Type B pancreatic cell (in vitro differentiated cells): ENCODE data around the gene KDM6A. TPM values are rescaled to one million over a fixed set of nuclear protein-coding genes. Genes with fewer than 3 reads are reported as not detected.
A peak's percentile ranks its signal among the peaks of the same experiment; 100 is the strongest.

Experiments used
- DNase-seq: peaks from one replicate; pipeline ENCODE4 v3.0.0; 2021; ENCODE audit warnings: mixed read lengths; ENCODE audit not compliant: unreplicated experiment; ENCODE audit errors: extremely low spot score
- H3K27ac Mint-ChIP-seq: 2 replicates; pipeline ENCODE4 v1.8.0; 2021; ENCODE audit warnings: mild to moderate bottlenecking, mixed read lengths
- H3K27me3 Mint-ChIP-seq: 2 replicates; pipeline ENCODE4 v1.8.0; 2021; ENCODE audit warnings: mixed read lengths
- H3K36me3 Mint-ChIP-seq: 2 replicates; pipeline ENCODE4 v1.8.0; 2021; ENCODE audit warnings: mixed read lengths
- H3K4me1 Mint-ChIP-seq: one replicate; pipeline ENCODE4 v1.8.0; 2021; ENCODE audit warnings: mixed read lengths; ENCODE audit not compliant: unreplicated experiment
- H3K4me3 Mint-ChIP-seq: 2 replicates; pipeline ENCODE4 v1.8.0; 2021; ENCODE audit warnings: mild to moderate bottlenecking, mixed read lengths
- H3K9me3 Mint-ChIP-seq: 2 replicates; pipeline ENCODE4 v1.8.0; 2021; ENCODE audit warnings: mixed read lengths
- total RNA-seq: library from RNA; stranded (reverse); gene quantifications from 2 replicates; pipeline ENCODE4 v1.2.1, GENCODE V29; 2021; ENCODE audit warnings: low replicate concordance
- TF ChIP-seq, protein P1 (sequence below): fragments of 200-600 bp; sonication (generic); conservative IDR thresholded peaks from 2 replicates; pipeline ENCODE4 v1.5.0; 2021; ENCODE audit warnings: antibody characterized with exemption, mild to moderate bottlenecking

KDM6A gene
- total RNA-seq, 1 donor from 2014 or later, result 38.1 TPM

DNA sequence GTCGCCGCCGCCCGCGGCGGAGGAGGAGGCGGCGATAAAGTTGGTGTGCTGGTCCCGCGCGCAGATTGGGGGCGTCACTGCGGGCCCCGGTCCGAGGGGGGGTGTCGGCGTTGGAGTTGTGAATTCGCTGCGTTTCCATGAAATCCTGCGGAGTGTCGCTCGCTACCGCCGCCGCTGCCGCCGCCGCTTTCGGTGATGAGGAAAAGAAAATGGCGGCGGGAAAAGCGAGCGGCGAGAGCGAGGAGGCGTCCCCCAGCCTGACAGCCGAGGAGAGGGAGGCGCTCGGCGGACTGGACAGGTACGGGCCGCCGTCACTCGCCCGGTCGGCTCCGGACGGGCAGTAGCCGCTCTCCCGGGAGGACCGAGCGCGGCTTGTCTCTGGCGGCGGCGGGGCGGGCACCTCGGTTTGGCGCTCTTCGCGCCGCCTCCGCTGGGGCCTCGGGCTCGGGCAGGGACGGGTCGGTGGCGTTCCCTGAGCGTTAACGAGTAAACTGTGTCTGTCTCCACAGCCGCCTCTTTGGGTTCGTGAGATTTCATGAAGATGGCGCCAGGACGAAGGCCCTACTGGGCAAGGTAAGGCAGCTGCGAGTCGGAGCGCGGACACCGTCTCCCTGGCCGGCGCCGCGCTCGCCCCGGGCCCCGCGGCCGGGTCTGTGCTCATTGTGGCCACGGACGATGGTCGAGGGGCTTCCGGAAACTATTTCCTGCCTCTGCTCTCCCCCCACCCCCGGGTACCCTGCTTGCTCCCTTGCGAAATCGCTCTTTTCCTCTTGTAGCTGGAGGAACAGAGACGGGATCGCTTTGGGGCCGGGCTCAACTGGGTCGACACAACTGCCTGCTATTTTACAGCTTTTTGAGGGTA is 658 bp downstream of the KDM6A start:
- H3K4me1 Mint-ChIP-seq, result no peaks in the 10 kb centered on the region
- no peaks in the 10 kb centered on the region for H3K36me3 Mint-ChIP-seq
- peak; percentile 70 for DNase-seq
- TF ChIP-seq, protein P1, sequence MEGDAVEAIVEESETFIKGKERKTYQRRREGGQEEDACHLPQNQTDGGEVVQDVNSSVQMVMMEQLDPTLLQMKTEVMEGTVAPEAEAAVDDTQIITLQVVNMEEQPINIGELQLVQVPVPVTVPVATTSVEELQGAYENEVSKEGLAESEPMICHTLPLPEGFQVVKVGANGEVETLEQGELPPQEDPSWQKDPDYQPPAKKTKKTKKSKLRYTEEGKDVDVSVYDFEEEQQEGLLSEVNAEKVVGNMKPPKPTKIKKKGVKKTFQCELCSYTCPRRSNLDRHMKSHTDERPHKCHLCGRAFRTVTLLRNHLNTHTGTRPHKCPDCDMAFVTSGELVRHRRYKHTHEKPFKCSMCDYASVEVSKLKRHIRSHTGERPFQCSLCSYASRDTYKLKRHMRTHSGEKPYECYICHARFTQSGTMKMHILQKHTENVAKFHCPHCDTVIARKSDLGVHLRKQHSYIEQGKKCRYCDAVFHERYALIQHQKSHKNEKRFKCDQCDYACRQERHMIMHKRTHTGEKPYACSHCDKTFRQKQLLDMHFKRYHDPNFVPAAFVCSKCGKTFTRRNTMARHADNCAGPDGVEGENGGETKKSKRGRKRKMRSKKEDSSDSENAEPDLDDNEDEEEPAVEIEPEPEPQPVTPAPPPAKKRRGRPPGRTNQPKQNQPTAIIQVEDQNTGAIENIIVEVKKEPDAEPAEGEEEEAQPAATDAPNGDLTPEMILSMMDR, result no peak
- H3K9me3 Mint-ChIP-seq, result no peaks in the 10 kb centered on the region
- H3K27me3 Mint-ChIP-seq, result no peaks in the 10 kb centered on the region
- peak overlapping the region; percentile 97 for H3K4me3 Mint-ChIP-seq
- H3K27ac Mint-ChIP-seq, result peak overlapping the region; percentile 96

DNA sequence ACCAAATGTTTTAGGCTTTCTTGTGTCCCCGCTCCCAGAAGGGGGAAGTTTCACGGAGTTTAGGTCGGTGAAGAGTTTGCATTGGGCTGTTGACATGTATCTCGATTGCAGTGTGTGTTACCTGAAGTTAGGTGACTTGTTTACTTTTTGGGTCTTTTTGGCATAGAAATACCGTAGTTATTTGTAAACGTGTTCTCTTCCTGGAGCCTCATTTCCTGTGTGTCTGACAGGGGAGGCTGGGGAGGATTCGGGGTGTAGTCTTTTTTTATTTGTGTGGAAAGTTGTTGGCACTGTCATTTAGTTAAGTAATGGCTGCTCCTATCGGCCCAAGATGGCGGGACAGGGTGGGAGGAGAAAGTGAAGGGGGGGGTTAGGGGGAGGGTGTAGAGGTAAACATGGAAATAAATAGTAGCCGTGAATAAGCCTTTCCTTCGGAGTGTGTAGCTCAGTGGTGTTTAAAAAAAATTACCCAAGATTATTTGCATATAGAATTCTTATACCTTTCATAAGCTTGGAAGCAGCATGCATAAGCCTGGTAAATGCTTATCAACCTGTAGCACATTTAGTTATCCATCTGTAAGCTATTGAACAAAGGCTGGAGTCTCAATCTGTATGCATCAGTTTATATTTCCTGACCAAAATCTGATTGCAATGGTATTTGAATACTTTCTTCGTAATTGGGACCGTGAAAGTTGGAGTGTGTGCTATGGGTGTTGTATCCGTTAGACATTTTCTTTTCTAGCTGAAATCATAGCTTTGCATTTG is 1.6 kb downstream of the KDM6A start:
- Mint-ChIP-seq H3K4me1 (no peaks in the 10 kb centered on the region), H3K9me3 (no peaks in the 10 kb centered on the region), H3K27ac (peak overlapping the region; percentile 96), H3K36me3 (no peaks in the 10 kb centered on the region), H3K27me3 (no peaks in the 10 kb centered on the region), H3K4me3 (peak overlapping the region; percentile 97)
- DNase-seq, result no peak
- TF ChIP-seq, protein P1, result no peak

DNA sequence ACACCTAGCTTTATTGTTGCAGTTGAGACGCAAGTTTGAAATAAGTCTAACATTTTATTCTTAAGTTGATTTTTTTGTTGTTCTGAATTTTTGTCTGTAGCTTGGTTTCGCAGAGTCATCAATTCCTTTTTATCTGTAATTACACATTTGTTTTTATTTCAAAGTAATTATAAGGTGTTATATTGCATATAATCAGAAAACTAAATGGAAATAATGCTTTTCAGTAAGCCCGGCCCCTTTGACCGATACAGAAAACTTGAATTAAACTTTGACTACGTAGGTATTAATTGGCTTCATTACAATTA is 2.1 kb downstream of the KDM6A start:
- DNase-seq, result no peak
- H3K4me3 Mint-ChIP-seq, result peak overlapping the region; percentile 97
- H3K4me1 Mint-ChIP-seq, result no peaks in the 10 kb centered on the region
- H3K27me3 Mint-ChIP-seq, result no peaks in the 10 kb centered on the region
- peak overlapping the region; percentile 96 for H3K27ac Mint-ChIP-seq
- TF ChIP-seq, protein P1, result no peak
- H3K36me3 Mint-ChIP-seq, result no peaks in the 10 kb centered on the region
- H3K9me3 Mint-ChIP-seq, result no peaks in the 10 kb centered on the region

DNA sequence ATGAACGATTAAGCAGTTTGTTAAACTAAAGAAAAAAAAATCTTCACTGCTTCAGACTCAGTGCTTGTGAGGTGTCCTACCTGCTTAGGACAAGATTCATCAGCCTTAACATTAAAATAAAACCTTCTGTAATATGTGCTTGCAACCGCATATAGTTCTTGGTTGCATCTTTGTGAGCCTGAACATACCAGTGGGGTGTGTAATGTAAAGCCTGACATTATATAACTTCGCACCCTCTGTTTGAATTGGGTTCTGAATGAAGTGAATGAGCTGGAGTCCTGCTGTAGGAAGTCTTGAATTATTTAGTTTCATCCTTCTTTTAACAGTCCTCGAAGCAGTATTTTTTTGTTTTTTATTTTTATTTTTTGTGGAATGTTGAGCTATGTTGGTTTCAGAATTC is 3.1 kb downstream of the KDM6A start:
- Mint-ChIP-seq H3K36me3 (no peaks in the 10 kb centered on the region), H3K27ac (peak overlapping the region; percentile 53), H3K27me3 (no peaks in the 10 kb centered on the region), H3K9me3 (no peaks in the 10 kb centered on the region), H3K4me3 (peak overlapping the region; percentile 80), H3K4me1 (no peaks in the 10 kb centered on the region)
- no peak for DNase-seq
- TF ChIP-seq, protein P1, result no peak

DNA sequence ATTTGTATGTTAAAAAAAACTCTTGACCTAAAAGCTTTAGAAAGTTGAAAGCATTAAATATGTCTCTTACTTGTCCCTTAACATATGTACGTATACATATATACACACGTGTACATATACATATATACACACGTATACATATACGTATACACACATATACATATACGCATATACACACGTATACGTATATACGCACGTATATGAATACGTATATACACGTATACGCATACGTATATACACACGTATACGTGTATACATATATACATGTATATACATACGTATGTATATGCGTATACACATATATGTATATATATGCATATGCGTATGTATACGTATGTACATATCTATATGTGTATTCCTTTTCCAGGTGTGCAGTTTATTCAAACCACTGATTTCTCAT is 3.8 kb downstream of the KDM6A start:
- no peak for DNase-seq
- Mint-ChIP-seq H3K4me1 (no peaks in the 10 kb centered on the region), H3K27ac (no peak overlapping the region), H3K9me3 (no peaks in the 10 kb centered on the region), H3K4me3 (peak overlapping the region; percentile 26), H3K27me3 (no peaks in the 10 kb centered on the region), H3K36me3 (no peaks in the 10 kb centered on the region)
- TF ChIP-seq, protein P1, result no peak
